Transverse colon (tissue), 4 donors: ENCODE measurements around the gene TET2. TPM values are rescaled to one million over a fixed set of nuclear protein-coding genes. Genes with fewer than 3 reads are reported as not detected.

Experiments used
- DNase-seq: peaks from one replicate; pipeline ENCODE4 v3.0.0-alpha.2; 2019
- H3K27ac ChIP-seq, 4 donors: fragments of 200-600 bp; sonication (generic); 2 replicates each; pipeline ENCODE4 v1.5.1; 2016 to 2018; ENCODE audit warnings: inconsistent platforms in 4 of 4
- H3K27me3 ChIP-seq: fragments of 200-600 bp; sonication (generic); 2 replicates; pipeline ENCODE4 v1.5.1; 2017; ENCODE audit warnings: inconsistent platforms
- H3K36me3 ChIP-seq, 4 donors: fragments of 200-600 bp; sonication (generic); 2 replicates each; pipeline ENCODE4 v1.5.1; 2017 to 2019; ENCODE audit warnings: inconsistent platforms in 4 of 4
- H3K4me1 ChIP-seq, 4 donors: fragments of 200-600 bp; sonication (generic); 2 replicates each; pipeline ENCODE4 v1.5.1; 2017 to 2020; ENCODE audit warnings: inconsistent platforms in 4 of 4
- H3K4me3 ChIP-seq, 4 donors: fragments of 200-600 bp; sonication (generic); 1 replicate in 1 of 4; 2 replicates in 3 of 4; pipeline versions ENCODE4 v1.5.1 to v1.6.1; 2017 to 2019; ENCODE audit warnings: inconsistent platforms in 4 of 4
- H3K9me3 ChIP-seq, 2 donors: fragments of 200-600 bp; sonication (generic); 2 replicates each; pipeline ENCODE4 v1.5.1; 2017 to 2019; ENCODE audit warnings: inconsistent platforms in 2 of 2
- EP300 ChIP-seq: sonication (generic); formaldehyde crosslinking; IDR thresholded peaks from one replicate; pipeline ENCODE4 v1.6.1; 2017; ENCODE audit warnings: antibody characterized with exemption, low read depth
- POLR2A ChIP-seq: fragments of 450-650 bp; IDR thresholded peaks from one replicate; pipeline ENCODE4 v1.6.1; 2016; ENCODE audit warnings: antibody characterized with exemption, mild to moderate bottlenecking, moderate library complexity
- POLR2AphosphoS5 ChIP-seq, 3 donors: sonication (generic); formaldehyde crosslinking; IDR thresholded peaks; one replicate each; pipeline ENCODE4 v1.6.1; 2016; ENCODE audit warnings: antibody characterized with exemption in 3 of 3
- WGBS, 2 donors: methylation state at CpG; one replicate each; pipeline ENCODE4 v1.1.5; 2018; ENCODE audit warnings: low coverage in 1 of 2; 5-methylcytosine and 5-hydroxymethylcytosine counted together
- in situ Hi-C, 4 donors: fragments of 200-750 bp; cut with MboI; loops; one replicate each; pipeline versions ENCODE4 v1.15.0 to v1.15.1; 2017; ENCODE audit warnings: low sequenced_read_pairs in 3 of 4, low pct_ligation_motif_present in 1 of 4, low pct_unique_long_range_greater_than_20kb in 1 of 4
- intact Hi-C: fragments of 100-400 bp; cut with DNase I; formaldehyde crosslinking; loops from one replicate; pipeline ENCODE4 v1.15.1; 2023; ENCODE audit warnings: low total_unique reads
- total RNA-seq, 4 donors: library from RNA; depleted of rRNA; stranded (reverse); fragments of >200 nt; gene quantifications; one replicate each; pipeline ENCODE4 v1.1.0, GENCODE V29; 2016
- TF ChIP-seq, protein P1 (sequence below), 5 experiments: fragments of 200-600 bp in 3 of 5; fragments of 450-650 bp in 2 of 5; sonication (generic) in 3 of 5; IDR thresholded peaks; 1 replicate in 2 of 5; 2 replicates in 3 of 5; pipeline ENCODE4 v1.5.1; 2016 to 2017; ENCODE audit warnings: antibody characterized with exemption in 5 of 5, inconsistent platforms in 3 of 5, mild to moderate bottlenecking in 2 of 5, moderate library complexity in 1 of 5

Gene TET2
- total RNA-seq, 4 donors from 2014 or later: 23.9 to 33.6 (median 29.5) TPM

DNA sequence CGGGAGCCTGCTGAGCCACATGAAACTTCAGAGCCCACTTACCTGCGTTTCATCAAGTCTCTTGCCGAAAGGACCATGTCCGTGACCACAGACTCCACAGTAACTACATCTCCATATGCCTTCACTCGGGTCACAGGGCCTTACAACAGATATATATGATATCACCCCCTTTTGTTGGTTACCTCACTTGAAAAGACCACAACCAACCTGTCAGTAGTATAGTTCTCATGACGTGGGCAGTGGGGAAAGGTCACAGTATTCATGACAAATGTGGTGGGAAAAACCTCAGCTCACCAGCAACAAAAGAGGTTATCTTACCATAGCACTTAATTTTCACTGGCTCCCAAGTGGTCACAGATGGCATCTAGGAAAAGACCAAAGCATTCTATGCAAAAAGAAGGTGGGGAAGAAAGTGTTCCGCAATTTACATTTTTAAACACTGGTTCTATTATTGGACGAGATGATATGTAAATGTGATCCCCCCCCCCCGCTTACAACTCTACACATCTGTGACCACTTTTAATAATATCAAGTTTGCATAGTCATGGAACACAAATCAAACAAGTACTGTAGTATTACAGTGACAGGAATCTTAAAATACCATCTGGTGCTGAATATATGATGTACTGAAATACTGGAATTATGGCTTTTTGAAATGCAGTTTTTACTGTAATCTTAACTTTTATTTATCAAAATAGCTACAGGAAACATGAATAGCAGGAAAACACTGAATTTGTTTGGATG, 129.9 kb downstream of the TET2 start:
- Histone ChIP-seq H3K4me3 (no peak overlapping the region), H3K36me3 (peaks cover 0 to 24% (median 6%) of the 10 kb centered on the region in 4 donors), H3K27ac (no peak overlapping the region), H3K9me3 (no peaks in the 10 kb centered on the region), H3K27me3 (no peaks in the 10 kb centered on the region), H3K4me1 (no peaks in the 10 kb centered on the region)
- TF ChIP-seq EP300: no peak
- no peak for TF ChIP-seq POLR2AphosphoS5 (IDR thresholded peaks at IDR 0.05)
- TF ChIP-seq, protein P1, sequence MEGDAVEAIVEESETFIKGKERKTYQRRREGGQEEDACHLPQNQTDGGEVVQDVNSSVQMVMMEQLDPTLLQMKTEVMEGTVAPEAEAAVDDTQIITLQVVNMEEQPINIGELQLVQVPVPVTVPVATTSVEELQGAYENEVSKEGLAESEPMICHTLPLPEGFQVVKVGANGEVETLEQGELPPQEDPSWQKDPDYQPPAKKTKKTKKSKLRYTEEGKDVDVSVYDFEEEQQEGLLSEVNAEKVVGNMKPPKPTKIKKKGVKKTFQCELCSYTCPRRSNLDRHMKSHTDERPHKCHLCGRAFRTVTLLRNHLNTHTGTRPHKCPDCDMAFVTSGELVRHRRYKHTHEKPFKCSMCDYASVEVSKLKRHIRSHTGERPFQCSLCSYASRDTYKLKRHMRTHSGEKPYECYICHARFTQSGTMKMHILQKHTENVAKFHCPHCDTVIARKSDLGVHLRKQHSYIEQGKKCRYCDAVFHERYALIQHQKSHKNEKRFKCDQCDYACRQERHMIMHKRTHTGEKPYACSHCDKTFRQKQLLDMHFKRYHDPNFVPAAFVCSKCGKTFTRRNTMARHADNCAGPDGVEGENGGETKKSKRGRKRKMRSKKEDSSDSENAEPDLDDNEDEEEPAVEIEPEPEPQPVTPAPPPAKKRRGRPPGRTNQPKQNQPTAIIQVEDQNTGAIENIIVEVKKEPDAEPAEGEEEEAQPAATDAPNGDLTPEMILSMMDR (IDR thresholded peaks at IDR 0.05): no peak
- TF ChIP-seq POLR2A: no peak
- in situ Hi-C loops: no loop called here
- DNase-seq: no peak
- 88 to 94% methylated on average over 6 to 9 of the region's 9 CpGs for WGBS, 2 donors
- intact Hi-C loops: no loop called here

DNA sequence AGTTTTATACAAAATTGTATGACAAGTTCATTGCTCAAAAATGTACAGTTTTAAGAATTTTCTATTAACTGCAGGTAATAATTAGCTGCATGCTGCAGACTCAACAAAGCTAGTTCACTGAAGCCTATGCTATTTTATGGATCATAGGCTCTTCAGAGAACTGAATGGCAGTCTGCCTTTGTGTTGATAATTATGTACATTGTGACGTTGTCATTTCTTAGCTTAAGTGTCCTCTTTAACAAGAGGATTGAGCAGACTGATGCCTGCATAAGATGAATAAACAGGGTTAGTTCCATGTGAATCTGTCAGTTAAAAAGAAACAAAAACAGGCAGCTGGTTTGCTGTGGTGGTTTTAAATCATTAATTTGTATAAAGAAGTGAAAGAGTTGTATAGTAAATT, 131.0 kb downstream of the TET2 start:
- Histone ChIP-seq H3K27ac (no peak overlapping the region), H3K9me3 (no peaks in the 10 kb centered on the region), H3K4me1 (no peaks in the 10 kb centered on the region), H3K27me3 (no peaks in the 10 kb centered on the region), H3K4me3 (no peak overlapping the region), H3K36me3 (peaks cover 0 to 21% (median 6%) of the 10 kb centered on the region in 4 donors)
- 80% methylated on average over 1 of the region's 1 CpG for WGBS, 2 donors
- intact Hi-C loops: no loop called here
- in situ Hi-C loops: no loop called here
- no peak for DNase-seq
- no peak for TF ChIP-seq EP300
- no peak for TF ChIP-seq POLR2AphosphoS5 (IDR thresholded peaks at IDR 0.05)
- no peak for TF ChIP-seq POLR2A
- TF ChIP-seq, protein P1 (IDR thresholded peaks at IDR 0.05): no peak

DNA sequence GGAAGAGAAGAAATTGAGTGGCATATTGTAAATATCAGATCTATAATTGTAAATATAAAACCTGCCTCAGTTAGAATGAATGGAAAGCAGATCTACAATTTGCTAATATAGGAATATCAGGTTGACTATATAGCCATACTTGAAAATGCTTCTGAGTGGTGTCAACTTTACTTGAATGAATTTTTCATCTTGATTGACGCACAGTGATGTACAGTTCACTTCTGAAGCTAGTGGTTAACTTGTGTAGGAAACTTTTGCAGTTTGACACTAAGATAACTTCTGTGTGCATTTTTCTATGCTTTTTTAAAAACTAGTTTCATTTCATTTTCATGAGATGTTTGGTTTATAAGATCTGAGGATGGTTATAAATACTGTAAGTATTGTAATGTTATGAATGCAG, 132.6 kb downstream of the TET2 start:
- intact Hi-C loops (no loop called here), in situ Hi-C loops (no loop called here)
- H3K27ac ChIP-seq: no peak overlapping the region
- no peak for DNase-seq
- H3K4me1 ChIP-seq: no peaks in the 10 kb centered on the region
- no peaks in the 10 kb centered on the region for H3K9me3 ChIP-seq
- peaks cover 0 to 14% (median 6%) of the 10 kb centered on the region in 4 donors for H3K36me3 ChIP-seq
- 93 to 100% methylated on average over 1 of the region's 1 CpG for WGBS, 2 donors
- H3K4me3 ChIP-seq: no peak overlapping the region
- TF ChIP-seq, protein P1 (IDR thresholded peaks at IDR 0.05): no peak
- no peak for TF ChIP-seq EP300
- TF ChIP-seq POLR2A: no peak
- no peak for TF ChIP-seq POLR2AphosphoS5 (IDR thresholded peaks at IDR 0.05)
- no peaks in the 10 kb centered on the region for H3K27me3 ChIP-seq

DNA sequence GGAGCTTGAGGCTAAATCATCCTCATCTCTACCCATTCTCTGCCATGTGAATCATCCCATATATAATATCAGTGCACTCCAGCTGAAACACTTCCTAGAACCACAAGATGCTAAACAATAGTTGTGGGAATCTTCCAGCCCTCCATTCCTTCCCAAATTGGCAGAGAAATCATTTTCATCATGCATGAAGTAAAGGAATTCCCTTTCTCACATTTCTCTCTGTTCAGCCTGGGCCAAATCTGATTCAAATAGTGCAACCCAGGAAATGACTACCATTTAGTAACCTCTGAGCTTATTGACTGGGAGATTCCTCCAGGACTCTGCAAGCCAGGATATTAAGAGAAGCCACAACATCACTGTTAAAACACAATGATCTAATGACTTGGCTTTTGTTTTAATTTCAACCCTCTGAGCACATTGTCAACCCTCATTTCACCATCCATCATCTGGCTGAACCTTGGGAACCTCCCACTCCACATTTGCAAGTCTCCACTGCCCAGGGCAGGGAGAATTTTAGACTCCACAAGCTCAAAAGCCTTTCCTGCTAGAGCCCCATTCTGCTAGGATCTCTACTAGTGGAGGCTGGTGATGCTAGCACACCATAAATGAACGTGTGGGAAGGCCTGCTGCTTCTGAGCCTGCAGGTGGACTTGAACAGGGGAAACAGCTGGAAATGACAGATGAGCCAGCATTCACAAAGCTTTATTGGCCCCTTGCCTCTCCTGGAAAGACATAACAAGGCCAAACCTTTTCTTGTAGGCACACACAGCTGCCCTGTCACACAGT, 133.9 kb downstream of the TET2 start:
- DNase-seq: no peak
- TF ChIP-seq POLR2A: no peak
- Histone ChIP-seq H3K36me3 (peaks cover 0 to 7% (median 3%) of the 10 kb centered on the region in 4 donors), H3K9me3 (no peaks in the 10 kb centered on the region), H3K27ac (no peak overlapping the region), H3K27me3 (no peaks in the 10 kb centered on the region), H3K4me3 (no peak overlapping the region), H3K4me1 (no peaks in the 10 kb centered on the region)
- WGBS, 2 donors: 12 to 20% methylated on average over 1 of the region's 1 CpG
- intact Hi-C loops: no loop called here
- in situ Hi-C loops: no loop called here
